GM18907 (cell line): ENCODE results near the gene CBLB.

Source experiments
- ATAC-seq: cut with Tn5 transposase; IDR thresholded peaks from one replicate; pipeline ENCODE4 v1.9.1; 2021; ENCODE audit warnings: mild to moderate bottlenecking, moderate library complexity; ENCODE audit not compliant: unreplicated experiment

The CBLB gene

GRCh38 chr3:105868742-105869530 is at the start of gene CBLB:
Gene CBLB (minus strand): TSS chr3:105869012. CDS start chr3:105867577, 1,435 bp downstream.
- peak; percentile 87 for ATAC-seq

DNA sequence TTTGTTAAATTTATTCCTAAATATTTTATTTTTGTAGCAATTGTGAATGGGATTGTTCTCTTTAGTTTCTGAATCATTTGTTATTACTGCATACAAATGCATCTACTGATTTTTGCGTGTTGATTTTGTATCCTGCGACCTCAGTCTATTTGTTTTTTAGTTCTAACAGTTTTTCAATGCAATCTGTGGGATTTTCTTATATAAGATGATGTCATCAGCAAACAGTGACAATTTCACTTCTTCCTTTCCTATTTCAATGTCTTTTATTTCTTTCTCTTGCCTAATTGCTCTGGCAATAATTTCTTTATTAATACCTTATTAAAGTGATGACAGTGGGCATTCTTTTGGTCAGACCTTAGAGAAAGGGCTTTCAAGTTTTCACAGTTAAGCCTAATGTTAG is 48.0 kb upstream of the CBLB start:
- no peak for ATAC-seq

GRCh38 chr3:105915524-105915923 is 46.7 kb upstream of the CBLB start:
- ATAC-seq, result no peak

DNA sequence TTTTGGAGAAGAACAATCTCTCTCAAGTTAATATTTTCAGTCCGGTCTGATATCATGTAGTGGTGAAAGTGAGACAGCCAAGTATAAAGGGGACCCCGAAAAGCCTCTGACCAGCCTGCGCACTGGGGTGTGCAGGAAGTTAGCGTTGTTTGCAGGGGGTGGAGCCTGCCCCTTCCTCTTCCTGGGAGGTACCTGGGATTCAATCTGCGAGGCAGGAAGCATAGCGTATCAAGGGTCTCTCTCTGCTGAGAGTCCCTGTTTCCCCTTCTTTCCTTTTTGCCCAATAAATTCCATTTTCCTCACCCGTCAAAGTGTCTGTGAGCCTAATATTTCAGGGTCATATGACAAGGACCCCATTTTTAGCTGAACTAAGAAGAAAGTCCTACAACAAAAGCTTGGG is 44.8 kb upstream of the CBLB start:
- ATAC-seq, result no peak

GRCh38 chr3:105912891-105913290 is 44.1 kb upstream of the CBLB start:
- no peak for ATAC-seq

GRCh38 chr3:105911496-105911895 is 42.7 kb upstream of the CBLB start:
- ATAC-seq, result no peak

DNA sequence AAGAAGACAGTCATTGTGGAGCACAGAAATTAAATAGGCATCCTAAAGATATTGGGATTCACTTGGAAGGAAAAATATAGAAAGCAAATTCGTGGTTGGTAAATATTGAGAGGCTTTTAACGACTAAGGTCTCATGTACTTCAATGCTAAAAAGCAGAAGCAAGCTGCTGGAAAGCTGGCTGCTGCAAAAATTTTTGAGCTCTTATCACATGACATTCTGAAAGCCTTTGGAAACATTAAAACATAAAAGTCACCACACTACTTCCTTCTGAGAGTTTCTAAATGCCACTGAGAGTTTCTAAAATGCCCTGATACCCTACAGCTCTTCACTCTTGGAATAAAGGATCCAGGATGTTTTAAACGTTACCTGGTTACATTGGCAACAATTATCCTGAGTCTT is 39.0 kb upstream of the CBLB start:
- no peak for ATAC-seq

GRCh38 chr3:105906836-105907235 is 38.0 kb upstream of the CBLB start:
- ATAC-seq, result no peak

DNA sequence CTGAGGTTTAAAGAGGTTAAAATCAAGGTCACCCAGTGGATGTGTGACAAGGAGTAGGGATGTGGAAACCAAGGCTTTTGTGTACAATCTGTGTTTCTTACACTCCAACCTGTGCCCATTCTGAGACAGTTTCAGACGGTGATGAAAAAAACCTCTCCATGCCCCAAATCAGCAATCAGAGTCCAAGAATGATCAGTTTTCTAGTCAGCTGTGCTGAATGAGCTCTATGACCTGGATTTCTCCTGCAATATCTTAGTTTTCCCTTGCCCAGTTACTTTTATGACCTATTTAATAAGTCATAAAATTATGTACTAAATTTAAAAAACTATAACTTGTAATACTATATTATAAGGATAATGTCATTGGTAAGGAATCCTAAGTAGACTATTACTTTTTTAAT is 37.5 kb upstream of the CBLB start:
- no peak for ATAC-seq

DNA sequence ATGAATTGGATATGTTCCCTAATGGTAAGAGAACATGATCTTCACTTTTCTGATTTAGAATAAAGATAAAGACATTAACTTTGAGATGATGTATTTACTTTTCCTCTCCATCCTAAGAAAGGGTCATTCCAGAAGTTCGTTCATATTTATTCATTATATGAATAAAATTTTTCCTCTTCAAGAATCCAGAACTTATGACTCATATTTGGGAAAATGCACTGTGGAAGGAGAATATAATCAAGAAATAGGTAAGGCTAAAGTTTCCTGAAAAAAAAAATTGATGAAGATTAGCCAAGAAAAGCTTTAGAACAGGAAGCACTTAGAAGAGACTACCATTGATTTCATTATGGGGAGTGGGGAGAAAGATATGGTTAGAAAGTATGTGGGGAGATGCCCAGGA is 36.5 kb upstream of the CBLB start:
- no peak for ATAC-seq

DNA sequence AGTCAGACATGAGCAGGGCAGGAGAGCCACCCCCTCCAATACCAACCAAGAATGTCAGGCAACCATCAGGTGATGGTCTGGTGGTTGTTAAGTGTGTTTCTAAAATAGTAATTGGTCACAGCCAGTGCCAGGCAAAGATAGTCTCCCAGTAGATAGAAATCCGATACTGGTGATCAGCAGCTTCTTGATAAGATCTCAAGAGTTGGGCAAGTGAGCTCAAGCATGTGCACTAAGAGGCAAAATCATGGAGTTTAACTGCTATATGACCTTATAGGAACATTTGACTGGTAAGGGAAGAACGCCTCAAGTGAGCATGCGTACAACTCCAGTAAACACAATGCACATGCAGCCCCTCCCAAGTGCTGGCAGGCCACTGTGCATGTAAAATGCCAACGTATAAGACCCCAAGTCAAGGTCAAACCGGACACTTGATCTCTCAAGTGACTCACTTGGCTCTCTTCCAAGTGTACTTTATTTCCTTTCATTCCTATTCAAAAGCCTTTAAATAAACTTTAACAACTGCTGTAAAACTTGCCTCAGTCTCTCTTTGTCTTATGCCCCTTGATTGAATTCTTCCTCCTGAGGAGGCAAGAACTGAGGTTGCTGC is 36.0 kb upstream of the CBLB start:
- ATAC-seq, result no peak

DNA sequence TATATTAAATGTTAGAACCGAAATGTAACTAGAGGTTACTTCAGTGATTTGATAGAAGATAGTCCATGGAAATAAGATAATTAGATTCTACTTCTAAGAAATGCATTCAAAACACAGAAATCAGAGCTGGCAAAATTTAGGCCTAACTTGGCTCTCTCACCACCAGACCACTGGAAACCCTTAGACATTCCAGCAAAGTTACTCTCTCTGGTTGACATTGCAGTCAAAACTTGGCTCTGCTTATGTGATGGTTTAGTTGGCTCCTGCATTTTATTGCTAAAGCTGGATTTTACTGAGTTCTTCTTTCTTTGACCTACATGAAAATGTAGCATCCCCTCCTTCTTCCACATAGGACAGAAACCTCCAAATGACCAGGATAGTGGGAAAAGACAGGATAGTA is 35.4 kb upstream of the CBLB start:
- ATAC-seq, result no peak

DNA sequence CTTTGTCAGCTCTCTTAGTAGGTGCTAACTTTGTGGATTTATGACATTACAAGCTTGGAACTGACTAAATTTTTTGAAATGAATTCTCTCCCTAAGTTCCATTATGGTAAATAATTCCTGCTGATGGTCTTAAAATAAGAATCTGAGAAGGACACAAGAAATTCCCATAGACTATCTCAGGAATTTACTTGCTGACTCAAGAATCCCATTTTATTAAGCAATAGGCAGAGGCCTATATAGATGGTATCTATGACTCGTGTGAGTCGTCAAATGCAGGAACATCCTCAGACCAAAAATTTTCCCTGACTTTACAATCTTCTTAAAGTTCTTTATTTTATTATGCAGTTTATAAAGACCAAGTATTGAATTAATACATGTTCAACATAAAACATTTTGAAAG is 30.7 kb upstream of the CBLB start:
- ATAC-seq, result no peak

GRCh38 chr3:105891101-105891500 is 22.3 kb upstream of the CBLB start:
- no peak for ATAC-seq

- no peak for ATAC-seq
These were observed 20.1 kb upstream of the CBLB start for GRCh38 chr3:105888621-105889579.

- ATAC-seq, result no peak
These were observed 16.4 kb upstream of the CBLB start for GRCh38 chr3:105885256-105885655.

DNA sequence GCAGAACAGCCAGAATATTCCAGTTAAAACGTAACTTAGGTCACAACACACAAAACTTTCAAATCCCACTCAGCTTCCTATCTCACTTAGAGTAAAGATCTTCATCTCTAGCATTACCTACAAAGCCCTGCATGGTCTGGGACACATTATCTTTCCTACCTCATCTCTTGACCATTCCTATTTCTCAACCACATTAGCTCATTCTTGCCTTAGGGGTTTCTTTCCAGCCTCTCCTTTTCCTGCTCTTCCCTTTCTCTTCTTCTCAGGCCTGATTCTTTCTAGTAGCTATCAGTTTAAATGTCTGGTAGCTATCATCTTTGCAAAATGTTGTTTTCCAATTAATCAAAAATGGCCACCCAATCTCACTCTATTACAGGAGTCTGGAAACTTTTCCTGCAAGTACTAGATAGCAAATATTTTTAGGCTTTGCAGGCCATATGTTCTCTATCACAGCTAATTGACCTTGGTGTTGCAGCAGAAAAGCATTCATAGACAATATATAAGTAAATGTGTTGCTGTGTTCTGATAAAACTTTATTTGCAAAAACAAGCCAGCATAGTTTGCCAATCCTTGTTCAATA is 15.1 kb upstream of the CBLB start:
- ATAC-seq, result no peak

DNA sequence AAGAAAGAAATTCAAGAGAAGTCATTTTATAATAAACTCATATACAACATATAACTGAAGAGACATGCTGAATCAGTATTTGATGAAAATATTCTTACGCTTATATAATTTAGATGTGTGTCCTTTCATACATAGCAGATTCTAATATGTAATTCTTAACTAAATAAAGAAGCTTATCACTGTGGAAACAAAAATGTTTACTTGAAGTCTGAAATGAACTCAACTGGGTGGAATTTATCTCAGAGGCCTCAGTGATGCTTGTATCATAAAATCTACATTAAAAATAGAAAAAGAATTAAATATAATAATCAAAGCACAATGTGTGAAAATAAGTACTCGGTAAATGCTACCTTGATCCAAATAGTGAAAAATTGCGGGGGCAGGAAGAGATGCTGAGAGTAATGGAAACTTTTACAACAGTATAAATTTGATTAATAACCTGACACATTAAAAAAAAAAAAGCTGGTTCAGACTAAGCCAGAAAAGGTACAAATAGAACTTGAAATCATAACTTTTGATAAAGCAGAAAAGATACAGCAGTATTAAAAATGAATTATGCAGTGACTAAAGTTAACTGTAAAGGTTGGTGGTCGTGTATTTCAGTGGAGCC is 12.0 kb upstream of the CBLB start:
- no peak for ATAC-seq

DNA sequence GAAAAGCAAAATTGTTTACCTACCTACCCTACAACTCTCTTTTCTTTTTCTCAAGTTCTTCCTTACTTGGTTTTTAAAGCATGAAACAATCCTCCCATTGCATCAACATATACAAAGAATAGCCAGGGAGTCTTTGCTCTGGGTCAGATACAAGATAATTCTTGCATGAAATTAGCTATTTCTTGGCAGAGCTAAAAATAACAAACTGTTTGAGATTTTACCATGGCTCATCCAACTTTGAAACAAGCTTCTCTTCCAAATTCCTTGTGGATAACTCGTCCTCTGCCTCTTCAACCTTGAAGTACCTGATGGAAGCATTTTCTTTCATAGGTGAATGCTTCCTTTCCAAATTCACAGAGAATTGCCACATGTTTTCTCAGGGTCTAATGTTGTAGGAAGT is 9.2 kb upstream of the CBLB start:
- ATAC-seq, result no peak

- no peak for ATAC-seq
These were observed 8.6 kb upstream of the CBLB start for GRCh38 chr3:105877336-105877910.
